ENCODE data around the gene GPR25. TPM values are rescaled to one million over a fixed set of nuclear protein-coding genes. Genes with fewer than 3 reads are reported as not detected.

GPR25 gene
- total and polyA plus RNA-seq, 3 experiments from 2014 or later: 0.18 to 34.0 (median 0.44) TPM

- H3K9me3 ChIP-seq (ENCODE audit: low read length): no peaks in the 10 kb centered on the region
- no peaks in the 10 kb centered on the region for H3K27me3 ChIP-seq (ENCODE audit: insufficient read depth, low read length, poor library complexity, severe bottlenecking)
- H3K36me3 Mint-ChIP-seq: peaks cover 0 to 4% (median 0%) of the 10 kb centered on the region in 3 donors
- no peaks in the 10 kb centered on the region for H3K36me3 ChIP-seq (ENCODE audit: insufficient read depth, low read length)
- ChIA-PET CTCF (no interaction called here), POLR2A (no interaction called here)
- H3K27ac Mint-ChIP-seq: no peak overlapping the region
- no peaks in the 10 kb centered on the region for H3K4me1 ChIP-seq (ENCODE audit: insufficient read depth, low read length)
- peaks cover 0 to 4% (median 4%) of the 10 kb centered on the region in 3 donors for H3K4me1 Mint-ChIP-seq
- no peak overlapping the region for H3K27ac ChIP-seq (ENCODE audit: low read depth, low read length)
- no peaks in the 10 kb centered on the region for H3K9me3 Mint-ChIP-seq
- no peak overlapping the region for H3K4me3 Mint-ChIP-seq
- H3K4me3 ChIP-seq (ENCODE audit: low read length): no peak overlapping the region
- DNase-seq: no peak
- H3K27me3 Mint-ChIP-seq: peaks cover 3 to 4% of the 10 kb centered on the region in 2 donors
Measured at GRCh38 chr1:200846398-200846797, 26.4 kb upstream of the GPR25 start.

GRCh38 chr1:200849430-200849829 lies 23.4 kb upstream of the GPR25 start:
- Mint-ChIP-seq H3K4me3 (no peak overlapping the region), H3K27ac (no peak overlapping the region), H3K36me3 (peaks cover 0 to 6% (median 3%) of the 10 kb centered on the region in 3 donors), H3K27me3 (peaks cover 4 to 5% of the 10 kb centered on the region in 2 donors), H3K4me1 (peaks cover 0 to 9% (median 4%) of the 10 kb centered on the region in 3 donors), H3K9me3 (no peaks in the 10 kb centered on the region)
- Histone ChIP-seq H3K4me1 (ENCODE audit: insufficient read depth, low read length) (no peaks in the 10 kb centered on the region), H3K36me3 (ENCODE audit: insufficient read depth, low read length) (no peaks in the 10 kb centered on the region), H3K4me3 (ENCODE audit: low read length) (no peak overlapping the region), H3K27ac (ENCODE audit: low read depth, low read length) (no peak overlapping the region), H3K9me3 (ENCODE audit: low read length) (no peaks in the 10 kb centered on the region), H3K27me3 (ENCODE audit: insufficient read depth, low read length, poor library complexity, severe bottlenecking) (no peaks in the 10 kb centered on the region)
- POLR2A ChIA-PET: no interaction called here
- DNase-seq: no peak
- CTCF ChIA-PET: no interaction called here

- Mint-ChIP-seq H3K9me3 (no peaks in the 10 kb centered on the region), H3K27me3 (peaks cover 0 to 4% of the 10 kb centered on the region in 2 donors), H3K36me3 (peaks cover 0 to 6% (median 3%) of the 10 kb centered on the region in 3 donors), H3K27ac (peak overlapping the region in 1 of 8 donors; percentile 17), H3K4me1 (peaks cover 0 to 9% (median 4%) of the 10 kb centered on the region in 3 donors), H3K4me3 (no peak overlapping the region)
- DNase-seq: no peak
- CTCF ChIA-PET: interaction anchor here (1.3 kb wide), 1 partner anchor 10 kb away, joined by 3 read pairs; no protein-coding TSS in a partner anchor
- H3K4me1 ChIP-seq (ENCODE audit: insufficient read depth, low read length): no peaks in the 10 kb centered on the region
- no peak overlapping the region for H3K27ac ChIP-seq (ENCODE audit: low read depth, low read length)
- POLR2A ChIA-PET: no interaction called here
- H3K4me3 ChIP-seq (ENCODE audit: low read length): no peak overlapping the region
- no peaks in the 10 kb centered on the region for H3K9me3 ChIP-seq (ENCODE audit: low read length)
- H3K36me3 ChIP-seq (ENCODE audit: insufficient read depth, low read length): no peaks in the 10 kb centered on the region
- H3K27me3 ChIP-seq (ENCODE audit: insufficient read depth, low read length, poor library complexity, severe bottlenecking): no peaks in the 10 kb centered on the region
Measured at GRCh38 chr1:200850554-200850953, 22.2 kb upstream of the GPR25 start.

GRCh38 chr1:200856716-200857357 lies 15.9 kb upstream of the GPR25 start:
- CTCF ChIA-PET: interaction anchor here (1.2 kb wide), 1 partner anchor 12 kb away, joined by 3 read pairs; no protein-coding TSS in a partner anchor
- no peaks in the 10 kb centered on the region for H3K27me3 ChIP-seq (ENCODE audit: insufficient read depth, low read length, poor library complexity, severe bottlenecking)

DNA sequence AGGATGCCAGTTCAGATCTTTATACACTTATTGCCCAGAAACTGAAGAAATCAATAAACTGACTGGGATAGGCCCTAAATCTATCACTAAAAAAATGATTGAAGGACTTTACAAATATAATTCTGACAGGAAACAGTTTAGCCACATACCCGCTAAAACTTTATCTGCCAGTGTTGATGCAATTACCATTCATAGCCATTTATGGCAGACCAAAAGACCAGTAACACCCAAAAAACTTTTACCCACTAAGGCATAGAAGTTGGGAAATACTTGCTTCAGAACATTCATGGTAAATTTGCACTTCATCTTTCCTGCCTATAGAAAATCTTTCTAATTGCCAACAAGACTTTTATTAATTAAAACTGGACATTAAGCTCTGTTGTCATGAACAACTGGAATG lies 15.0 kb upstream of the GPR25 start:
- CTCF ChIA-PET: interaction anchor here (1.2 kb wide), 1 partner anchor 13 kb away, joined by 3 read pairs; no protein-coding TSS in a partner anchor

More at GRCh38 chr1:200856716-200857357, 15.9 kb upstream of the GPR25 start:
- H3K27ac Mint-ChIP-seq: no peak overlapping the region
- H3K27me3 Mint-ChIP-seq: peaks cover 0 to 2% of the 10 kb centered on the region in 2 donors
- no peaks in the 10 kb centered on the region for H3K9me3 Mint-ChIP-seq
- no peak overlapping the region for H3K4me3 ChIP-seq (ENCODE audit: low read length)
- H3K4me1 ChIP-seq (ENCODE audit: insufficient read depth, low read length): peaks cover under 1% of the 10 kb centered on the region
- peaks cover 1 to 22% (median 4%) of the 10 kb centered on the region in 3 donors for H3K4me1 Mint-ChIP-seq
- no peaks in the 10 kb centered on the region for H3K36me3 ChIP-seq (ENCODE audit: insufficient read depth, low read length)
- H3K27ac ChIP-seq (ENCODE audit: low read depth, low read length): no peak overlapping the region
- no peak for DNase-seq
- POLR2A ChIA-PET: no interaction called here
- peaks cover 0 to 3% (median 2%) of the 10 kb centered on the region in 3 donors for H3K36me3 Mint-ChIP-seq
- H3K4me3 Mint-ChIP-seq: no peak overlapping the region
- H3K9me3 ChIP-seq (ENCODE audit: low read length): no peaks in the 10 kb centered on the region

DNA sequence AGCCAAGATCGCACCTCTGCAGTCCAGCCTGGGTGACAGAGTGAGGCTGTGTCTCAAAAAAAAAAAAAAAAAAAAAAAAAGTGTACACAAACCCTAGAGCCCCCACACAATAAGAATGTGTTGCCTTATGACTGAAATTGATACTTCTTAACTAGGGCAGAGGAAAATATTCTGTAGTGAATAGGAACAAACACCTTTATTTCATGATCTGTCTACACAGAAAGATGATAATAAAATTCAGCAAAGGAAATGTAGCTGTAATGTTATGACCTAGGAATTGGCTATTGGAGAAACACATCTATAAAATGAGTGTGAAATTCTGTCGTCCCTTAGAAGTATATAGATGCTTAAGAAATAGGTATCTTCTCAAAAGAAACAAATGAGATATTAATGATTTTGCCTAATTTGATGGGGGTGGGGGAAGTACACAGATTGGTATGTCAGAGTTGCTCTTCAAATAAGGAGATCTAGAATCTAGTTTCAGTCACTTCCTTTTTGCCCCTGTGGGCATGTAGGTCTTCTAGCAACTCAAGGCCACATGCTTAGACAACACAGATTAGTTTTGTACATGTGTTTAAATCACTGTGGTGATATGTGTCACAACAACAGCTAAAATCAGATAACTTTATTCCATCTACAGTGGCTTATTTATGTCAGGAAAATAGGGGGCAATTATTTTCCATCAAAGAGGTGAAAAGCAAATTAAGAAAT lies 10.7 kb upstream of the GPR25 start:
- no peaks in the 10 kb centered on the region for H3K36me3 Mint-ChIP-seq
- Histone ChIP-seq H3K27me3 (ENCODE audit: insufficient read depth, low read length, poor library complexity, severe bottlenecking) (no peaks in the 10 kb centered on the region), H3K27ac (ENCODE audit: low read depth, low read length) (no peak overlapping the region), H3K9me3 (ENCODE audit: low read length) (no peaks in the 10 kb centered on the region), H3K36me3 (ENCODE audit: insufficient read depth, low read length) (no peaks in the 10 kb centered on the region), H3K4me1 (ENCODE audit: insufficient read depth, low read length) (peaks cover 13% of the 10 kb centered on the region), H3K4me3 (ENCODE audit: low read length) (no peak overlapping the region)
- H3K4me3 Mint-ChIP-seq: peak overlapping the region in 4 of 7 donors; percentile 10 to 70 (median 53)
- peak overlapping the region; percentile 11 to 87 (median 68) for H3K27ac Mint-ChIP-seq
- peak in 1 of 5 donors; percentile 19 for DNase-seq
- ChIA-PET POLR2A (interaction anchor here (0.6 kb wide), 1 partner anchor 17 kb away, joined by 4 read pairs; no protein-coding TSS in a partner anchor), CTCF (interaction anchor here (1.0 to 1.4 kb wide), 2 partner anchors 16 to 26 kb away, joined by 3 to 5 read pairs; no protein-coding TSS in a partner anchor)
- peaks cover 40 to 58% (median 40%) of the 10 kb centered on the region in 3 donors for H3K4me1 Mint-ChIP-seq
- H3K9me3 Mint-ChIP-seq: no peaks in the 10 kb centered on the region
- no peaks in the 10 kb centered on the region for H3K27me3 Mint-ChIP-seq

More for the DNA sequence above, 15.0 kb upstream of the GPR25 start:
- Histone ChIP-seq H3K27me3 (ENCODE audit: insufficient read depth, low read length, poor library complexity, severe bottlenecking) (no peaks in the 10 kb centered on the region), H3K36me3 (ENCODE audit: insufficient read depth, low read length) (no peaks in the 10 kb centered on the region), H3K27ac (ENCODE audit: low read depth, low read length) (no peak overlapping the region), H3K9me3 (ENCODE audit: low read length) (no peaks in the 10 kb centered on the region), H3K4me1 (ENCODE audit: insufficient read depth, low read length) (peaks cover 8% of the 10 kb centered on the region), H3K4me3 (ENCODE audit: low read length) (no peak overlapping the region)
- POLR2A ChIA-PET: no interaction called here
- DNase-seq: no peak
- Mint-ChIP-seq H3K27me3 (no peaks in the 10 kb centered on the region), H3K4me1 (peaks cover 11 to 28% (median 14%) of the 10 kb centered on the region in 3 donors), H3K9me3 (no peaks in the 10 kb centered on the region), H3K27ac (no peak overlapping the region), H3K36me3 (no peaks in the 10 kb centered on the region), H3K4me3 (no peak overlapping the region)

GRCh38 chr1:200862713-200863415 lies 9.9 kb upstream of the GPR25 start:
- peak overlapping the region; percentile 13 to 93 (median 68) for H3K27ac Mint-ChIP-seq
- Histone ChIP-seq H3K9me3 (ENCODE audit: low read length) (no peaks in the 10 kb centered on the region), H3K36me3 (ENCODE audit: insufficient read depth, low read length) (no peaks in the 10 kb centered on the region), H3K27me3 (ENCODE audit: insufficient read depth, low read length, poor library complexity, severe bottlenecking) (no peaks in the 10 kb centered on the region), H3K27ac (ENCODE audit: low read depth, low read length) (no peak overlapping the region), H3K4me3 (ENCODE audit: low read length) (no peak overlapping the region), H3K4me1 (ENCODE audit: insufficient read depth, low read length) (peaks cover 13% of the 10 kb centered on the region)
- H3K4me3 Mint-ChIP-seq: peak overlapping the region in 6 of 7 donors; percentile 64 to 76 (median 68)
- peak in 2 of 5 donors; percentile 28 to 49 for DNase-seq
- H3K36me3 Mint-ChIP-seq: no peaks in the 10 kb centered on the region
- H3K9me3 Mint-ChIP-seq: no peaks in the 10 kb centered on the region
- peaks cover 45 to 61% (median 48%) of the 10 kb centered on the region in 3 donors for H3K4me1 Mint-ChIP-seq
- no peaks in the 10 kb centered on the region for H3K27me3 Mint-ChIP-seq
- POLR2A ChIA-PET: interaction anchor here (0.7 kb wide), 3 partner anchors 21 to 1093 kb away, joined by 3 to 5 read pairs (median 3); no protein-coding TSS in a partner anchor
- CTCF ChIA-PET: interaction anchor here (1.0 to 1.4 kb wide), 2 partner anchors 15 to 25 kb away, joined by 3 to 5 read pairs; no protein-coding TSS in a partner anchor

Data from CD8-positive, alpha-beta memory T cell (primary cell).